ENCODE results near the gene STX8. TPM values are rescaled to one million over a fixed set of nuclear protein-coding genes. Genes with fewer than 3 reads are reported as not detected.

The STX8 gene
- total RNA-seq, 1 donor from 2014 or later = 54.8 TPM

DNA sequence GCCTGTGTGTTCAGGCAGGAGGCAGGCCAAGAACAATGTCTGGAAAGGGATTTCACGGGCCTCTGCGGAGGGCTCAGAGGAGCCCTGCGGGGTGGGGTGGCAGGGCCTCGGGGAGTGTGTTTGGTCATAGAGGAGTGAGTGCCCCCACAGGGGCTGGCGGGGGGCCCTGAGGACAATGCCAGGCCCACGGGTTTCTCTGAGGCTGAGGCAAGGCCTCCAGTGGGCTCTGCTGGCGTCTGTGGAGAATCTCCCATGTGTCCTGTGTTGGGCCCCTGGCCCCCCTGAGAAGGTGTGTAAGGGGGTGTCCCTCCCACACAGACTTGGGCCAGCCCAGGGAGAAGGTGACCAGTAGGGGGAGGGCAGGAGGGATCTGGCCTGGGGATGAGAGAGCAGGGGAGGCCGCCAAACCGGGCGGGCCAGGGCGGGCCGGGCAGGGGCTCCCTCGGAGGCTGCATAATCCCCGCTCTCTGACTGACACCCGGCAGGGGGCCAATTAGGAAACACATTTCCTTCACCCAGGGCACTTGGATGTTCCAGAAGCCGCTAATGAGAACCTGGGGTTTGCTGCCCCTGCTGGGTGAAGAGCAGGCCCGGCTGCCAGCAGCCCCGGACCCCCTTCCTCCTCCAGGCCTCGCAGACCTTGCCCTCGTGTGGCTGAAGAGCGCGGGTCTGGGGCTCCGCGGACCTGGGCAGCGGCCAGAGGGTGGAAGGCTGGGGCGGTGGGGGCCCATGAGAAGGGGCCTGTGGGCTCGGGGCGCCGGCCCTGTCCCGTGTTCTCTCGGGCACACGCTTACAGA is 350.1 kb downstream of the STX8 start:
- Mint-ChIP-seq H3K27me3 (ENCODE audit: low read depth, unreplicated experiment) (peaks cover 1% of the 10 kb centered on the region), H3K4me1 (ENCODE audit: low read depth, unreplicated experiment) (no peaks in the 10 kb centered on the region), H3K36me3 (ENCODE audit: low read depth, unreplicated experiment) (no peaks in the 10 kb centered on the region), H3K27ac (ENCODE audit: unreplicated experiment) (no peak overlapping the region), H3K4me3 (ENCODE audit: unreplicated experiment) (no peak overlapping the region), H3K9me3 (ENCODE audit: unreplicated experiment) (no peaks in the 10 kb centered on the region)
- Histone ChIP-seq H3K79me2 (ENCODE audit: insufficient read depth, low read length) (no peaks in the 10 kb centered on the region), H2AFZ (ENCODE audit: low read depth, low read length) (no peak overlapping the region), H3K4me1 (ENCODE audit: insufficient read depth, low read length) (peaks cover 17% of the 10 kb centered on the region), H3K36me3 (ENCODE audit: insufficient read depth, low read length) (no peaks in the 10 kb centered on the region), H3K27ac (ENCODE audit: low read depth, low read length) (no peak overlapping the region), H3K4me3 (ENCODE audit: insufficient read depth, low read depth, low read length) (no peak overlapping the region), H3K4me2 (ENCODE audit: low read length) (no peak overlapping the region), H3K27me3 (ENCODE audit: insufficient read depth, low read length) (no peaks in the 10 kb centered on the region), H3K9me3 (ENCODE audit: insufficient read depth, low read depth, low read length) (no peaks in the 10 kb centered on the region), H3K9ac (ENCODE audit: low read length) (no peak overlapping the region), H4K20me1 (ENCODE audit: insufficient read depth, low read length) (no peaks in the 10 kb centered on the region)
- DNase-seq (ENCODE audit: low read depth) = no peak
- FAIRE-seq = no peak
- TF ChIP-seq EZH2 (IDR thresholded peaks at IDR 0.05; ENCODE audit: insufficient read depth, low read length) (no peak), CTCF (IDR thresholded peaks at IDR 0.05; ENCODE audit: insufficient read depth, low read depth, low read length) (no peak)

- Histone ChIP-seq H3K36me3 (ENCODE audit: insufficient read depth, low read length) (no peaks in the 10 kb centered on the region), H3K9me3 (ENCODE audit: insufficient read depth, low read depth, low read length) (no peaks in the 10 kb centered on the region), H3K79me2 (ENCODE audit: insufficient read depth, low read length) (no peaks in the 10 kb centered on the region), H2AFZ (ENCODE audit: low read depth, low read length) (no peak overlapping the region), H3K4me2 (ENCODE audit: low read length) (no peak overlapping the region), H4K20me1 (ENCODE audit: insufficient read depth, low read length) (no peaks in the 10 kb centered on the region), H3K27ac (ENCODE audit: low read depth, low read length) (no peak overlapping the region), H3K27me3 (ENCODE audit: insufficient read depth, low read length) (no peaks in the 10 kb centered on the region), H3K9ac (ENCODE audit: low read length) (no peak overlapping the region), H3K4me3 (ENCODE audit: insufficient read depth, low read depth, low read length) (no peak overlapping the region), H3K4me1 (ENCODE audit: insufficient read depth, low read length) (peaks cover 13% of the 10 kb centered on the region)
- Mint-ChIP-seq H3K9me3 (ENCODE audit: unreplicated experiment) (no peaks in the 10 kb centered on the region), H3K27ac (ENCODE audit: unreplicated experiment) (no peak overlapping the region), H3K36me3 (ENCODE audit: low read depth, unreplicated experiment) (no peaks in the 10 kb centered on the region), H3K4me3 (ENCODE audit: unreplicated experiment) (no peak overlapping the region), H3K4me1 (ENCODE audit: low read depth, unreplicated experiment) (no peaks in the 10 kb centered on the region), H3K27me3 (ENCODE audit: low read depth, unreplicated experiment) (peaks cover 3% of the 10 kb centered on the region)
- no peak for DNase-seq (ENCODE audit: low read depth)
- no peak for TF ChIP-seq EZH2 (IDR thresholded peaks at IDR 0.05; ENCODE audit: insufficient read depth, low read length)
- no peak for TF ChIP-seq CTCF (IDR thresholded peaks at IDR 0.05; ENCODE audit: insufficient read depth, low read depth, low read length)
- no peak for FAIRE-seq
These were observed 351.1 kb downstream of the STX8 start for GRCh38 chr17:9224485-9224884.

DNA sequence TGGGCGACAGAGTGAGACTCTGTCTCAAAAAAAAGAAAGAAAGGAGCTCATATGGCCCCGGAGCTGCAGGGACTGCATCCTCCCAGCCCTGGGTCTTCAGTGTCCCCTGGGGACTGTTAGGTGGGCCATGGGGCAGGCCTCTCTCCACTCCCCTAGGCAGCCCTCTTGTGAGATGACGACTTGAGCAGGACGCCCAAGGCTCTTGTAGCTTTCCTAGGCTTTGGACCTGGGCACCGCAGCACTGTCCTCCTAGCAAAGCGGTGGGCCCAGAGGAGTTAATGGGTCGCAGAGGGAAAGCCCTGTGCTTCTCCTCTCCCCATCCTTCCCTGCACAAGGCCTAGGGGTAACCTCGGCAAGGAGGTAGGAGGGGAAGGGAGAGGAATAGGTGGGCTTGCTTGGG is 352.1 kb downstream of the STX8 start:
- H3K4me2 ChIP-seq (ENCODE audit: low read length) = no peak overlapping the region
- H3K9ac ChIP-seq (ENCODE audit: low read length) = no peak overlapping the region
- no peak overlapping the region for H3K4me3 Mint-ChIP-seq (ENCODE audit: unreplicated experiment)
- H2AFZ ChIP-seq (ENCODE audit: low read depth, low read length) = no peak overlapping the region
- DNase-seq (ENCODE audit: low read depth) (no peak), FAIRE-seq (no peak)
- H3K4me3 ChIP-seq (ENCODE audit: insufficient read depth, low read depth, low read length) = no peak overlapping the region
- no peaks in the 10 kb centered on the region for H3K36me3 Mint-ChIP-seq (ENCODE audit: low read depth, unreplicated experiment)
- H3K27me3 ChIP-seq (ENCODE audit: insufficient read depth, low read length) = no peaks in the 10 kb centered on the region
- TF ChIP-seq CTCF (IDR thresholded peaks at IDR 0.05; ENCODE audit: insufficient read depth, low read depth, low read length) (no peak), EZH2 (IDR thresholded peaks at IDR 0.05; ENCODE audit: insufficient read depth, low read length) (no peak)
- no peaks in the 10 kb centered on the region for H3K36me3 ChIP-seq (ENCODE audit: insufficient read depth, low read length)
- no peaks in the 10 kb centered on the region for H3K9me3 Mint-ChIP-seq (ENCODE audit: unreplicated experiment)
- no peak overlapping the region for H3K27ac ChIP-seq (ENCODE audit: low read depth, low read length)
- peaks cover 3% of the 10 kb centered on the region for H3K27me3 Mint-ChIP-seq (ENCODE audit: low read depth, unreplicated experiment)
- H3K79me2 ChIP-seq (ENCODE audit: insufficient read depth, low read length) = no peaks in the 10 kb centered on the region
- H3K4me1 Mint-ChIP-seq (ENCODE audit: low read depth, unreplicated experiment) = no peaks in the 10 kb centered on the region
- H3K9me3 ChIP-seq (ENCODE audit: insufficient read depth, low read depth, low read length) = no peaks in the 10 kb centered on the region
- H3K27ac Mint-ChIP-seq (ENCODE audit: unreplicated experiment) = no peak overlapping the region
- H3K4me1 ChIP-seq (ENCODE audit: insufficient read depth, low read length) = peaks cover 6% of the 10 kb centered on the region
- no peaks in the 10 kb centered on the region for H4K20me1 ChIP-seq (ENCODE audit: insufficient read depth, low read length)

Data from astrocyte (in vitro differentiated cells and primary cell).